ENCODE measurements around the gene ACTG1.

ACTG1 gene

GRCh38 chr17:81487487-81488275, 24.9 kb downstream of the ACTG1 start:
- no peak for TF ChIP-seq CTCF (IDR thresholded peaks at IDR 0.05; ENCODE audit: low read depth, low read length, missing control alignments)
- DNase-seq (ENCODE audit: low read depth): no peak
- H3K4me3 ChIP-seq (ENCODE audit: low read depth, low read length): peak overlapping the region; percentile 58

- H3K4me3 ChIP-seq (ENCODE audit: low read depth, low read length): no peak overlapping the region
- DNase-seq (ENCODE audit: low read depth): no peak
- TF ChIP-seq CTCF (IDR thresholded peaks at IDR 0.05; ENCODE audit: low read depth, low read length, missing control alignments): no peak
Measured at GRCh38 chr17:81487089-81487486, 25.5 kb downstream of the ACTG1 start.

GRCh38 chr17:81486199-81486810, 26.3 kb downstream of the ACTG1 start:
- no peak overlapping the region for H3K4me3 ChIP-seq (ENCODE audit: low read depth, low read length)
- DNase-seq (ENCODE audit: low read depth): no peak
- no peak for TF ChIP-seq CTCF (IDR thresholded peaks at IDR 0.05; ENCODE audit: low read depth, low read length, missing control alignments)

GRCh38 chr17:81484195-81484979, 28.2 kb downstream of the ACTG1 start:
- TF ChIP-seq CTCF (IDR thresholded peaks at IDR 0.05; ENCODE audit: low read depth, low read length, missing control alignments): peak; percentile 87
- peak; percentile 62 for DNase-seq (ENCODE audit: low read depth)
- peak overlapping the region; percentile 42 for H3K4me3 ChIP-seq (ENCODE audit: low read depth, low read length)

- no peak for TF ChIP-seq CTCF (IDR thresholded peaks at IDR 0.05; ENCODE audit: low read depth, low read length, missing control alignments)
- H3K4me3 ChIP-seq (ENCODE audit: low read depth, low read length): peak overlapping the region; percentile 23
- DNase-seq (ENCODE audit: low read depth): no peak
Measured at GRCh38 chr17:81483862-81484194, 28.8 kb downstream of the ACTG1 start.

- no peak for DNase-seq (ENCODE audit: low read depth)
- no peak overlapping the region; the same call in 1 of the 2 replicates for H3K4me3 ChIP-seq (ENCODE audit: low read depth, low read length)
- TF ChIP-seq CTCF (IDR thresholded peaks at IDR 0.05; ENCODE audit: low read depth, low read length, missing control alignments): no peak
Measured at GRCh38 chr17:81483085-81483861, 29.3 kb downstream of the ACTG1 start.

Data from GM12864 (cell line).